ENCODE results near the gene SLC41A2.
"Not testable (repeated sequence)": the region's sequence is repeated elsewhere in the genome, so short reads cannot be mapped to it uniquely, and the experiment has no call there.

The SLC41A2 gene, protein sequence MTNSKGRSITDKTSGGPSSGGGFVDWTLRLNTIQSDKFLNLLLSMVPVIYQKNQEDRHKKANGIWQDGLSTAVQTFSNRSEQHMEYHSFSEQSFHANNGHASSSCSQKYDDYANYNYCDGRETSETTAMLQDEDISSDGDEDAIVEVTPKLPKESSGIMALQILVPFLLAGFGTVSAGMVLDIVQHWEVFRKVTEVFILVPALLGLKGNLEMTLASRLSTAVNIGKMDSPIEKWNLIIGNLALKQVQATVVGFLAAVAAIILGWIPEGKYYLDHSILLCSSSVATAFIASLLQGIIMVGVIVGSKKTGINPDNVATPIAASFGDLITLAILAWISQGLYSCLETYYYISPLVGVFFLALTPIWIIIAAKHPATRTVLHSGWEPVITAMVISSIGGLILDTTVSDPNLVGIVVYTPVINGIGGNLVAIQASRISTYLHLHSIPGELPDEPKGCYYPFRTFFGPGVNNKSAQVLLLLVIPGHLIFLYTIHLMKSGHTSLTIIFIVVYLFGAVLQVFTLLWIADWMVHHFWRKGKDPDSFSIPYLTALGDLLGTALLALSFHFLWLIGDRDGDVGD

GRCh38 chr12:104958001-104958804 is at the start of gene SLC41A2:
SLC41A2 (minus strand) TSS chr12:104958290; CDS start chr12:104928527, 29,763 bp downstream.
- peak; percentile 73 for DNase-seq

GRCh38 chr12:105001476-105001875 is 43.4 kb upstream of the SLC41A2 start:
- no peak for DNase-seq

GRCh38 chr12:104999347-104999685 is 41.2 kb upstream of the SLC41A2 start:
- no peak for DNase-seq

GRCh38 chr12:104998423-104999346 is 40.6 kb upstream of the SLC41A2 start:
- DNase-seq: peak; percentile 94

DNA sequence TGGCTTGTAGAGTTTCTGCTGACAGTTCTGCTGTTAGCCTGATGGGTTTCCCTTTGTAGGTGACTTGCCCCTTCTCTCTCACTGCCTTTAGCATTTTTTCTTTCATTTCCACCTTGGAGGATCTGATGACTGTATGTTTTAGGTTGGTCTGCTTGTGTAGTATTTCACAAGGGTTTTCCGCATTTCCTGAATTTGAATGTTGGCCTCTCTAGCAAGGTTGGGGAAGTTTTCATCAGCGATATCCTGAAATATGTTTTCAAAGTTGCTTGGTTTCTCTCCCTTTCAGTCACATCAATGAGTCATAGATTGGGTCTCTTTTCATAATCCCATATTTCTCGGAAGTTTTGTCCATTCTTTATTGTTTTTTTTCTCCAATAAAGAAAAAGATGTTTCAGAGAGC is 39.5 kb upstream of the SLC41A2 start:
- no peak for DNase-seq

DNA sequence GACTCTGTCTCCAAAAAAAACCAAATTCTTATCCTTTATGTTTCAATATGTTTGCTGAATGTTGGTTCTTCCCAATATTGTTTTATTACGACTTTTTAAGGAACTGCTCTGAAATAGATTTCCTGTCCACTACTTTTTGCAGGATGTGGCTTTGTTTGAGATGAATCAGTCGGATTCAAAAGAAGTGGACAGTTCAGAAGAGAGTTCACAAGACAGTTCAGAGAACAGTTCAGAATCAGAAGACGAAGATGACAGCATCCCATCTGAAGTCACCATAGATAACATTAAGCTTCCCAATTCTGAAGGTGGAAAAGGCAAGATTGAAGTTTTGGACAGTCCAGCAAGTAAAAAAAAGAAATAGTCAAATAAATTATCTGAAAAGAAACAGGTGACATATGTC is 36.2 kb upstream of the SLC41A2 start:
- no peak for DNase-seq

DNA sequence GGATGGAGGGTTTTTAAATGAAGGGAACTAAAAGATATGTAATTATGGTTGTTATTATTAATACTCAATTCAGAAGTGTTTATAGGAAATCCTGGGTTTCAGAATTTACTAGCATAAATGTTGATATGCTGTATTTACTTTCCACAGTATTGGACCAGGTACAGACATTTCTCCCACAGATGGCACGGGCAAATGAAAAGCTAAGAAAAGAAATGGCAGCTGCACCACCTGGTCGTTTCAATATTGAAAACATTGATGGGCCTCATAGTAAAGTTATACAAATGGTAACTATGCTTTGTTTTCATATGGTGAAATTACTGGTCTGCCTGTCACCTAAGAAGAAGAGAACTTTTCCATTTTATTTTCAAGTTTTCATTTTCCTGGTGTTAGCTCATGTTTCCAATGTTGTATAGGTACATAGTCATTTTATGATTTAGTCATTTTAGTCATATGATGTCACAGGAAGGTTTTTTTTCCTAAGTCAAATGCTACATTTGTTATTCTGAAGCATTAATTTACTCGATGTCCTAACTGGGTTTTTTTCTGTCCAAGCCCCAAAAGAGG is 33.6 kb upstream of the SLC41A2 start:
- DNase-seq: no peak

GRCh38 chr12:104990950-104991349 is 32.9 kb upstream of the SLC41A2 start:
- no peak for DNase-seq

DNA sequence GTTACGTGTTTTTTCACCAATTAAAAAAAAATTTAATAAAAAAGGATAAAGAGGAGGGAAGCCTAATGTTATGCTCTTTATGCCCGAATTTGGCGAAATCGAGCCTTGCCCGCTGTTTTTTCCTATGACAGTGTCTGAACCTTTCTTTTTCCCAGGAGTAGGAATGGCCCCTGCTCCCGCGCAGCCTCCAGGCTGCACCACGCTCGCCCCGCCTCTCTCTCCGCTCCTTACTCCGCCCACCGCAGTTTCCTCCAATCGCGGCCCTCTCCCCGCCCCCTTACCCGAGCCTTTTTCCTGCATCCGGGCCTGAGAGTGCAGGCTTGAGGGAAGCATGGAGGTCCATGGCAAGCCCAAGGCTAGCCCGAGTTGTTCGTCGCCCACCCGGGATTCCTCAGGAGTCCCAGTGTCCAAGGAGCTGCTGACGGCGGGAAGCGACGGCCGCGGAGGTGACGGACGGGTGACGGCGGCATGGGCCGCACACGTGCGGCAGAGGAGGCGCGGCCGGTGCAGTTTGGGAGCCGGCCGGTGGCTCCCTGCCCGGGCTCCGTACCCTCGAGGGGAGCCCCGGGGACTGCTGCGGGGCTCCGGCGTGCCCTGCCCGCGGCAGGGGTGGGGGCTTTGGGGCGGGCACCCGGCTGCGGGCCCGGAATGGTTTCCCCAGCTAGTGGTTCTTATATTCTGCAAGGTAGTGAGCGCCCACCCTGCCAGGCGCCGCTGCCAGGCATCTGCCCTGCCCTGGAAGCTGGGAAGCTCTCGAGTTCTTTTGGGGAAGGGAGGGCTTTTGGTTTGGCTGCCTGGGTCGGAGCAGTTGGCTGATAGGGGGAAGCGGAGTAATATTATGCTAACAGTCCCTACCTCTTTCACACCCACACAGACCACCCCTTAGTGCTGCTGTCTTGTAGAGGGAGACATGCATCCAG is 28.2 kb upstream of the SLC41A2 start, which contains the start of gene NOPCHAP1:
TSS of gene NOPCHAP1 (plus strand) at position 295 of the 920 bp plus-strand sequence. CDS start at position 332, 37 bp downstream.
- peak; percentile 95 for DNase-seq

- no peak for DNase-seq
These were observed 27.1 kb upstream of the SLC41A2 start for GRCh38 chr12:104985206-104985605.

DNA sequence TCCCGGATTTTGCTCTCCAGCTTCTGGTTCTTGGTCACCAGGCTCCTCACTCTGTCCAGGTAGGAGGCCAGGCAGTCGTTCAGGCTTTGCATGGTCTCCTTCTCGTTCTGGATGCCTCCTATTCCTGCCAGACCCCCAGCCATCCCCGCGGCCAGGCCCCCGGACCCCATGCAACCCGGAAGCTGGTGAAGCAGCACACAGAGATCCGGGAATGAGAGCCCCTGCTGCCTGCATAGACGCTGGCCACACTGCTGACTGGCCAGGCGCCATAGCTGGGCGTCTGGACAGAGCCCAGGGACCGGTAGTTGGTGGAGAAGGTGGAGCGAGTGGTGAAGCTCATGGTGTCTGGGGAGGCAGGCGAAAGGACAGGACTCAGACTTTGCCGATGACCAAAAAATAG is 19.6 kb upstream of the SLC41A2 start:
- not testable (repeated sequence) for DNase-seq

- no peak for DNase-seq
These were observed 18.6 kb upstream of the SLC41A2 start for GRCh38 chr12:104976703-104977102.

- DNase-seq: no peak
These were observed 17.7 kb upstream of the SLC41A2 start for GRCh38 chr12:104975587-104976343.

- no peak for DNase-seq
These were observed 16.7 kb upstream of the SLC41A2 start for GRCh38 chr12:104974626-104975290.

- no peak for DNase-seq
These were observed 15.2 kb upstream of the SLC41A2 start for GRCh38 chr12:104973250-104973649.

- no peak for DNase-seq
These were observed 13.2 kb upstream of the SLC41A2 start for GRCh38 chr12:104971306-104971705.

DNA sequence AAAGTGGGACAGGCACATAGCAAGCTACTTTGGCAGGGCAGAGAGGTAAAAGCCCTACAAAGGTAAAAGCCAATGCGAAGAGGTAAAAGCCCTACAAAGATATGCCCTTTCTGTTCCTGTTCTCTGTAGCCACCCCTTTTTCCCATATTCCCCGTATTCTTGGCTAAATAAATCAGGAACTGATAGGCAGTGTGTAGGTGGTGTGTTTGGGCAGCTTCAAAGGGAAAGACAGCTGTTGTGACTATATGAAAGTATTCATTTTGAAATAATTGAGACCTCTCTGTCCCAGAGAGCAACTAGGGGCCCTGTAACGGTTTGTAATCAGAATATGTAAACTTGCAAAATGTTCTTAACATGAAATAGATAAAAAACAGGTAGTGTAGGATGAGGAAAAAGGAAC is 11.3 kb upstream of the SLC41A2 start:
- no peak for DNase-seq

- no peak for DNase-seq
These were observed 8.6 kb upstream of the SLC41A2 start for GRCh38 chr12:104966677-104967076.

GRCh38 chr12:104964856-104965205 is 6.7 kb upstream of the SLC41A2 start:
- DNase-seq: no peak
